Measurements from ENCODE around the gene ZSCAN5B. TPM values are rescaled to one million over a fixed set of nuclear protein-coding genes. Genes with fewer than 3 reads are reported as not detected.
A peak's percentile ranks its signal among the peaks of the same experiment; 100 is the strongest.

The ZSCAN5B gene
- total RNA-seq, 6 experiments from 2014 or later = not detected

- Histone ChIP-seq H3K27me3 (no peaks in the 10 kb centered on the region), H3K36me3 (no peaks in the 10 kb centered on the region), H3K4me1 (peaks cover 0 to 72% (median 35%) of the 10 kb centered on the region in 4 donors), H3K27ac (peak overlapping the region; percentile 48 to 67 (median 53)), H3K9me3 (no peaks in the 10 kb centered on the region), H3K4me3 (peak overlapping the region; percentile 49 to 68 (median 54))
- ATAC-seq (no peak), DNase-seq (no peak)
- no peak for TF ChIP-seq POLR2A (IDR thresholded peaks at IDR 0.05)
- no peak for TF ChIP-seq CTCF (IDR thresholded peaks at IDR 0.05)
- intact Hi-C loops (cut with DNase I) = no loop called here
- 46% methylated on average over 17 of the region's 22 CpGs for WGBS (ENCODE audit: insufficient coverage, low coverage, low lambda C conversion rate, missing lambda C conversion rate)
These were observed 57.6 kb downstream of the ZSCAN5B start for GRCh38 chr19:56139847-56140582.

Other genes starting within 250 kb of the ZSCAN5B start
- gene NLRP8, start 250.0 kb downstream of the ZSCAN5B start, total RNA-seq = not detected
- gene NLRP5, start 211.0 kb downstream of the ZSCAN5B start, total RNA-seq = not detected
- gene ZNF787, start 76.5 kb downstream of the ZSCAN5B start, total RNA-seq = 10 to 100 TPM; 15.8 to 26.0 (median 22.5) TPM
- 10 to 100 TPM; 23.2 to 38.4 (median 30.8) TPM for gene ZNF444, start 56.5 kb downstream of the ZSCAN5B start, total RNA-seq
- under 1 TPM in 2 of 6 experiments, not detected in 4; 0.42 to 0.46 TPM for gene GALP, start 21.8 kb downstream of the ZSCAN5B start, total RNA-seq
- not detected for gene ZSCAN5C, start 4.5 kb upstream of the ZSCAN5B start, total RNA-seq
- not detected for gene EDDM13, start 75.0 kb upstream of the ZSCAN5B start, total RNA-seq
- 1 to 10 TPM; 2.3 to 7.9 (median 3.7) TPM for gene ZSCAN5A, start 117.1 kb upstream of the ZSCAN5B start, total RNA-seq
- 1 to 10 TPM in 4 of 6 experiments, under 1 TPM in 2; 0.80 to 2.8 (median 1.5) TPM for gene ZNF582, start 195.8 kb upstream of the ZSCAN5B start, total RNA-seq
- 1 to 10 TPM in 3 of 6 experiments, under 1 TPM in 3; 0.50 to 2.9 (median 1.3) TPM for gene ZNF583, start 206.5 kb upstream of the ZSCAN5B start, total RNA-seq

All from right lobe of liver (tissue), 6 donors.